Medulla oblongata (tissue), 1 donor: ENCODE measurements around the gene PI4KA.

ENCODE experiments used
- DNase-seq: peaks from one replicate; pipeline ENCODE4 v3.0.0-alpha.2; 2015; ENCODE audit errors: extremely low spot score

The PI4KA gene

DNA sequence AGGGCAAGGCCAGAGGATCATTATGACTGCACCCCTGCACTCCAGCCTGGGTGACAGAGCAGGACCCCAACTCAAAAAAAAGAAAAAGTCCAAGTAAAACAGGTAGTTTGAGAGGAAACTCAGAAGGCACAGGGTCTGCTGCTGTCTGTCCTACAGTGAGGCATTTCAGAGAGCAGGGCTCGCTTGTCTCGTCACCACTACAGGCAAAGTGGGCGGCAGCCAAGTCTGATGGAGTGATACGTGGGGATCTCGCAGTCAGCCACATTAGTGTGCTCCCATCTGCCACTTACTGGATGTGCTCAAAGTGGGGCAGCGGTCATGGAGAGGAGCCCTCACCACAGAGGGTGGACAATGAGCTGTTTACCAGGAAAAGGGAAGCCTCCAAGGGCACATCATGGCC lies 42.1 kb downstream of the PI4KA start:
- no peak for DNase-seq

GRCh38 chr22:20815477-20816050 lies 43.0 kb downstream of the PI4KA start:
- no peak for DNase-seq

DNA sequence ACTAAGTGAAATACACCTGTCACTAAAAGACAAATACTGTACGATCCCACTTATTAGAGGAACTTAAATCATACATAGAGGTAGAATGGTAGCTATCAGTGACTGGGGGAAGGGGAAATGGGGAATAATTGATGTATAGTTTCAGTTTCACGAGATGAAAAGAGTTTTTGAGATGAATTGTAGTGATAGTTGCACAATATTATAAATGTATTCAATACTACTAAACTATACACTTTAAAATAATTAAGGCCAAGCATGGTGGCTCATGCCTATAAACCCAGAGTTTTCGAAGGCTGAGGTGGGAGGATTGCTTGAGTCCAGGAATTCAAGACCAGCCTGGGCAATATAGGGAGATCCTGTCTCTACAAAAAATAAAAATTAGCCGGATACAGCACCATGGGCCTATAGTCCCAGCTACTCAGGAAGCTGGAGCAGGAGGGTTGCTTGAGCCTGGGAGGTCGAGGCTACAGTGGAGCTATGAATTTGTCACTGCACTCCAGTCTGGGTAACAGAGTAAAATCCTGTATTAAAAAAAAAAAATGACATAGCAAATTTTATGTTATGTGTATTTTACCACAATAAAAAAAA lies 44.3 kb downstream of the PI4KA start:
- DNase-seq = no peak

DNA sequence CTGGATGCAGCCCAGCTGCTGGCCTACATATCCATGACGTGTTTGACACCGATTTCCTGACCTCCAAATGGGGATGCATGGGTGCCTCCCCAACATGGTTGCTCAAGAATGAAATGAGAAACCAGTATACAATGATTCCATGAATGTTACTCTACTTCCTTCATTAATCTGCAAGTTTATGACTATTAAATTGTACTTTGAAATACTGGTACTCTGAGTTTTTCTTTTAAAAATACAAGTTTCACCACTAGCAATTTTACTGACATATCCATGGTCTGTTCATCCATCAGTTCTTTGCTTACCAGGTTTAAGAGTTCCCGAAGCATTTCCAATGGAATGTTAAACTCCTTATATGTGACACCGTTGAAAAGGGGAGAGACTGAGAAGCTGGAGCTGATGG lies 45.6 kb downstream of the PI4KA start:
- no peak for DNase-seq

GRCh38 chr22:20811971-20812660 lies 46.5 kb downstream of the PI4KA start:
- no peak for DNase-seq

- DNase-seq = no peak
Measured at GRCh38 chr22:20811171-20811570, 47.4 kb downstream of the PI4KA start.

GRCh38 chr22:20810645-20811044 lies 48.0 kb downstream of the PI4KA start:
- no peak for DNase-seq

GRCh38 chr22:20809538-20810185 lies 48.9 kb downstream of the PI4KA start:
- DNase-seq = no peak

- no peak for DNase-seq
Measured at GRCh38 chr22:20808844-20809243, 49.8 kb downstream of the PI4KA start.

DNA sequence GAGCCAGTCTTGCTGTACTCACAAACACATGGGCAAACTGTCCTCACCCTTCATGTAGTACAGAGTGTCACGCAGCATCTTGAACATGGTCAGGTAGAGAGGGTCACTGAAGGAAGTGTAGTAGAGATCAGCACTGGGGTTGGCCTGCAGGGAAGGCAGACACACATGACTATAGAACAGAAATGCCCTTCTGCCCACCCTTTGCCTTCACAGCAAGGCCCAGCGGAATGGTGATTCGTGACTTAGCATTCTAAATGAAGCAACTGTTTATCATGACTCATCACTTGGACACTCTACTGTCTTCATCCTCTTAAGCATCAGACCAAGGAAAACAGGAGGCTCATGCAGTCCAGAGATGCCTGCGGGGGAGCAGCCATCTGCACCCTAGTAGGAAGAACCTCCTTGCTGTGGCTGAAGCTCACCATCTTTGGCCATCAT lies 51.3 kb downstream of the PI4KA start:
- DNase-seq = peak; percentile 12

DNA sequence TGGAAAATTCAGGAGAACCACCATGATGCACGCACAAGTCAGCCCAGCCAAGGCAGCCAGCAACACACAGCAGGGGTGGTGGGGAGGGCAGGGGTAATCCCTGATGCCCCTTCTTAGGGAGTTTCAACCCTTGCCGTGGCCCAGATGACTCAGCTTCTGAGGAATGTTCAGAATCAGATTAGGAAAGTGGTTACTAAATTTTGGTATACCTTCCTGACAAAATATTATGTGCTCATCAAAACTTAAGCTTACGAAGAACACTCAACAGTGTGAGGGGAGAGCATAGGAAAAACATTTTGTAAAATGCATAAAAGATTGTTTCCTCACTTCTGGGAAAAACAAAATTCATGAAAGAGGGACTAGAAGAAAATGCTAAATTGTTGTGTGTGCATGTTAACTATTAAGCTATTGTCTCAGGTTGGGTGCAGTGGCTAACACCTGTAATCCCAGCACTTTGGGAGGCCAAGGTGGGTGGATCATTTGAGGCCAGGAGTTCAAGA lies 52.6 kb downstream of the PI4KA start:
- DNase-seq = no peak

DNA sequence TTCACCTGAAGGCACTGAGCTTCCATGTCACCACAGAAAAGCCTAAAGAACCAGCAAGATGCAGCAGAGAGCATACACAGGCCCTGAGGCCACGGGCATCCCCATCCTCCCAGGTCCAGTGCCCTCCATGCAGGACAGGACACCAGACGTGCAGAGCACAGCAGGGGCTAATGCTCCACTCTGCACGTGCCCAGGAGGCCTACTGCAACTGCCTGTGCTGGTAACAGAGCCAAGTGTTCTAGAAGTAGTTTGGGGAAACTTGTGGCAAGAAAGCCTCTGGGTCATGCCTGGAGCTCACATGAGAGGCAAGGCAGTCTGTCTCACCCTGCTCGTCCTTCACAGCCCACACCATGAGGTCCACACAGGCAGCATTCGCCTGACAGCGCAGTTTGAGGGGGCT lies 54.0 kb downstream of the PI4KA start:
- DNase-seq = no peak

DNA sequence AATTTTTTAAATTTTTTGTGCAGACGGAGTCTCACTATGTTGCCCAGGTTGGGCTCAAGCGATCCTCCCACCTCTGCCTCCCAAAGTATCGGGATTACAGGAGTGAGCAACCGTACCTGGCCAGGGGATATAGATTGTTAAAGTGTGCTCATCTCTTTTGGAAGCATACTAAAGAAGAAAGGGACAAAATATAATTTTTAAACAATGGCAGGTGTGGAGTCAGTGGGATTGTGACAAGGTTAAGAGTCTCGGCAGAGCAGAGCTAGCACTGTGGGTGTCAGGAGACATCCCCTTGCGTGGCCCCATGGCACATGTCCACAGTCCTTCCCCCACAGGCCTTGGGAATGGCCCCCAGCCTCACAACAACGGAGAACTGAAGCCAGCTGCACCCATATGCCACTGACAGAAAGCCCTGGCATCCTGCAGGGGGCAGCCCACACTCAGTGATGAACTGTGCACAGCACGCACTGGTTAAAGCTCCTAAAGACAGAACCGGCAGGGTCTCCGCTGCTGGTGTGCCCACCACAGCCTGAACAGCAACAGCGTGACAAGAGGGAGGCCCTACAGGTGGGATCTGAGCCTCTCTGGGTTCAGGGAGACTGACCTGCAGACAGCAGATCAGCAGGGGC lies 54.8 kb downstream of the PI4KA start:
- no peak for DNase-seq

DNA sequence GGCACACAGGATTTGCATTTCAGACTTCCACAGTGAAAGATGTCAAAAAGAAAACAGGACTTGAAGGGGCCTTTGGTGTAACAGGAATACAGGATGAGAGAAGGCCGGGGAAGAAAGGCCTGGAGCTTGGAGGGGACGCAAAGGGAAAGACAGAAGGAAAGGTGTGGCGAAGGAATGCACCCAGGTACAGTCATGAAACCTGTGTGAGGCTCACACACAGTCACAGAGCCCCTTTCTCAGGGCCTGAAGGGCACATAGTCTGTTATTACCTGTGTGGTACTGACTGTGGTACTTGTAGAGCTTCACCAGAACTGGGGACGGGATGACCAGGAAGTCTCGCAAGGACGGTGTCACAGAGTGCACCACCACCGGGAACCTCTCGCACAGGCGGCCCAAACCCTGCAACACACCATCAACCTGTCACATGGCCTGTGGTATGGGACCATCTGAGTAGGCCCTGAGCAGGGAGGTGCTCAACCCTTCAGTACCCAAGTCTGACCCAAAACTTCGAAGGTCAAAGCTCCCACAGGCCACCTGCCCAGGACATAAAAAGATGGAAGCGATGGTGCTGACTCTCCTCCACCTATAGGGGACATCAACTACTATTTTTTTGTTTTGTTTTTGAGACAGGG lies 55.6 kb downstream of the PI4KA start:
- no peak for DNase-seq

GRCh38 chr22:20802452-20802851 lies 56.2 kb downstream of the PI4KA start:
- DNase-seq = no peak

DNA sequence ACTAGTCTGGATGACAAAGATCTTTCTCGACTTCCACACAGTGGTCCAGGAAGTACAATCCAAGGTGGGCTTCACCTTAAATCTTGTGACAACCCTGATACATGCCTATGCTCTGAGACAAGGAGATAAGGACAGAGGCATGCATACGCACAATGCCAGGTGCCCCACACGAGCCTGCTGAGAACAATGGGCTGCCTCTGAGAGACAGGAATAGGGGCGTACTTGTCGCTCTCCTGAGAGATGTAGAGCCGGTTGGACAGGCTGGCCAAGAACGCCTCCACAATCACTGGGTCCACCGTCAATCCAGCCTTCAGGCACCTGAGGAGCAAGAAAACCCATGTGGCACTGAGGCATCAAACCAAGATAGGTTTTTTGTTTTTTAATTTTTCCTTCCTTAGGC lies 59.2 kb downstream of the PI4KA start:
- DNase-seq = no peak

GRCh38 chr22:20798974-20799373 lies 59.6 kb downstream of the PI4KA start:
- DNase-seq = no peak

DNA sequence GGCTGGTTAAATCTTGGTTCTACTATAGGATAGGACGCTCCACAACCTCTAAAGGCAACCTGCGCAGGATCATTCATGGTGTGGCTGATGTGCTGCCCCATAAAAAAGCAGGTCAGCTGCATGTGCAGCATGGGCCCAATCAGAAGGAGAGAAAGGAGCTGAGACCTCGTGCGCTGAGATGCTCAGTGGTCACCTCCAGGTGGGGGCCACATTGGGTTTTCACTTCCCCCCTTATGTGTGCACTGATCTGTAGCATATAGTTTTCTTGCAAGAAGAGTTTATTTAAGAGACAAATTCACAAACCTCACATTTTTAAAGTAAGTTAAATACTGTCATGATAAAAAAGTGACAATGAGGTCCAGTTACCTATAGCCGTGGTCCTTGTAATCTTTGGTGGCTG lies 60.4 kb downstream of the PI4KA start:
- no peak for DNase-seq

- DNase-seq = no peak
Measured at GRCh38 chr22:20796731-20797130, 61.9 kb downstream of the PI4KA start.

GRCh38 chr22:20794650-20795413 lies 63.8 kb downstream of the PI4KA start:
- no peak for DNase-seq
